H1 (cell line): Measurements from ENCODE around the gene STIM1. TPM values are rescaled to one million over a fixed set of nuclear protein-coding genes. Genes with fewer than 3 reads are reported as not detected.

Experiments
- BACH1 ChIP-seq: IDR thresholded peaks from 2 replicates; pipeline ENCODE4 v1.6.1; 2012; ENCODE audit warnings: low read length, improper control_type of control experiment
- PHF8 ChIP-seq: fragments of 200-600 bp; sonication (generic); conservative IDR thresholded peaks from 2 replicates; pipeline ENCODE4 v1.7.1; 2012; ENCODE audit warnings: low read depth, mild to moderate bottlenecking, inconsistent platforms, low read length, moderate library complexity
- RFX5 ChIP-seq: IDR thresholded peaks from 2 replicates; pipeline ENCODE4 v1.6.1; 2011; ENCODE audit warnings: low read depth, low read length, improper control_type of control experiment, borderline replicate concordance
- SIX5 ChIP-seq: IDR thresholded peaks from 2 replicates; pipeline ENCODE4 v1.6.1; 2011; ENCODE audit warnings: mild to moderate bottlenecking, low read depth, low read length
- SP4 ChIP-seq: IDR thresholded peaks from 2 replicates; pipeline ENCODE4 v1.6.1; 2012; ENCODE audit warnings: low read length, inconsistent platforms
- TBP ChIP-seq: IDR thresholded peaks from 2 replicates; pipeline ENCODE4 v1.6.1; 2011; ENCODE audit warnings: low read depth, low read length, improper control_type of control experiment
- ZNF274 ChIP-seq: IDR thresholded peaks from 2 replicates; pipeline ENCODE4 v1.7.0; 2012; ENCODE audit warnings: low read length, borderline replicate concordance; ENCODE audit errors: extremely low read depth
- polyA plus RNA-seq, 7 experiments: library from polyadenylated mRNA; depleted of rRNA in 3 of 7; stranded (reverse) in 5 of 7; unstranded in 2 of 7; fragments of >200 nt in 5 of 7; fragments of 200-250 nt in 2 of 7; gene quantifications; 1 replicate in 5 of 7; 2 replicates in 1 of 7; 4 replicates in 1 of 7; pipeline versions ENCODE4 v1.2.1 to v1.2.3, GENCODE V29; 2011 to 2013; ENCODE audit warnings: missing spikeins in 2 of 7, mixed read lengths in 2 of 7
- total RNA-seq: library from RNA; stranded (reverse); fragmentation: NEBNext Ultra II Directional; extraction: Animal tissue kit (Norgen Biotek cat#: 25700); gene quantifications from 2 replicates; pipeline ENCODE4 v1.2.1, GENCODE V29; 2021

The STIM1 gene
- total and polyA plus RNA-seq, 2 of the 8 experiments (the other 6 are each of a cell fraction or from before 2014, with no cell fraction given) = 11.1 to 12.2 TPM

DNA sequence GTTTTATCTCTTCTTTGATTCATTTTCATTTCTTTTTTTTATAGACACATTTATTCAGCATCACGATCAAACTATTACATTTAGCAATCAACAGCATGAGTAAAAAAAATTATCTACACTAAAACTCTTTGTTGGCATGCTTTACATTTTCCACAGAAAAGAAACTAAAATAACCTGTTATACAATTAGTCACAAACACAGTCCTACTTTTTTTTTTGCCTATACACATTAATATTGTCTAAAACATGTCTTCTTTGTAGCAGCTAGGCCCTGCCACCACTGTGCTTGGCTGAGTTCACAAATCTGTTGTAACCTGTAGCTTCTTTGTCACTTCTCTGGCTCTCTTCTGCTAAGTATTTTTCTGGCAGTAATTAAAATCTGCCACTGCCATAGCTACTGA, 117.0 kb downstream of the STIM1 start (continued):
- TF ChIP-seq PHF8 (no peak), BACH1 (no peak), TBP (no peak), RFX5 (no peak), SIX5 (no peak), SP4 (no peak), ZNF274 (no peak)
